Uterus (tissue), 4 donors: Measurements from ENCODE around the gene CHAF1A. TPM values are rescaled to one million over a fixed set of nuclear protein-coding genes. Genes with fewer than 3 reads are reported as not detected.

Source experiments
- DNase-seq, 2 donors: peaks; one replicate each; pipeline ENCODE4 v3.0.0-alpha.2; 2019 to 2020
- H3K27ac ChIP-seq, 2 donors: fragments of 200-600 bp; sonication (generic); 1 replicate in 1 of 2; 2 replicates in 1 of 2; pipeline ENCODE4 v1.5.1; 2016 to 2018
- H3K27me3 ChIP-seq, 2 donors: fragments of 200-600 bp; sonication (generic); one replicate each; pipeline ENCODE4 v1.5.1; 2018 to 2019; ENCODE audit warnings: control low read depth in 1 of 2
- H3K36me3 ChIP-seq, 2 donors: fragments of 200-600 bp; sonication (generic); one replicate each; pipeline ENCODE4 v1.5.1; 2019; ENCODE audit warnings: control low read depth in 1 of 2
- H3K4me1 ChIP-seq, 2 donors: fragments of 200-600 bp; sonication (generic); one replicate each; pipeline ENCODE4 v1.5.1; 2018 to 2019; ENCODE audit warnings: control low read depth in 1 of 2
- H3K4me3 ChIP-seq, 2 donors: fragments of 200-600 bp; sonication (generic); 1 replicate in 1 of 2; 2 replicates in 1 of 2; pipeline ENCODE4 v1.5.1; 2018 to 2019; ENCODE audit warnings: mild to moderate bottlenecking in 1 of 2
- H3K9me3 ChIP-seq, 2 donors: fragments of 200-600 bp; sonication (generic); one replicate each; pipeline ENCODE4 v1.5.1; 2019; ENCODE audit warnings: control low read depth in 1 of 2
- POLR2A ChIP-seq, 2 donors: fragments of 450-650 bp; IDR thresholded peaks; one replicate each; pipeline ENCODE4 v1.6.1; 2016; ENCODE audit warnings: antibody characterized with exemption in 2 of 2, mild to moderate bottlenecking in 1 of 2, moderate library complexity in 1 of 2
- intact Hi-C: fragments of 100-400 bp; cut with DNase I; formaldehyde crosslinking; loops from one replicate; pipeline ENCODE4 v1.15.1; 2023; ENCODE audit warnings: low total_unique reads
- total RNA-seq, 4 donors: library from RNA; depleted of rRNA in 3 of 4; stranded (reverse); fragments of >200 nt in 3 of 4; gene quantifications; one replicate each; pipeline versions ENCODE4 v1.1.0 to v1.2.4, GENCODE V29; 2014 to 2023
- TF ChIP-seq, protein P1 (sequence below), 4 experiments: fragments of 200-600 bp in 2 of 4; fragments of 450-650 bp in 2 of 4; sonication (generic) in 2 of 4; IDR thresholded peaks; one replicate each; pipeline ENCODE4 v1.5.1; 2016 to 2019; ENCODE audit warnings: antibody characterized with exemption in 4 of 4, mild to moderate bottlenecking in 2 of 4, moderate library complexity in 1 of 4
- donor health status: DM: yes; HTN: yes; CAD: no.

CHAF1A gene
- total RNA-seq, 4 donors from 2014 or later, result 0.59 to 12.9 (median 8.0) TPM

DNA sequence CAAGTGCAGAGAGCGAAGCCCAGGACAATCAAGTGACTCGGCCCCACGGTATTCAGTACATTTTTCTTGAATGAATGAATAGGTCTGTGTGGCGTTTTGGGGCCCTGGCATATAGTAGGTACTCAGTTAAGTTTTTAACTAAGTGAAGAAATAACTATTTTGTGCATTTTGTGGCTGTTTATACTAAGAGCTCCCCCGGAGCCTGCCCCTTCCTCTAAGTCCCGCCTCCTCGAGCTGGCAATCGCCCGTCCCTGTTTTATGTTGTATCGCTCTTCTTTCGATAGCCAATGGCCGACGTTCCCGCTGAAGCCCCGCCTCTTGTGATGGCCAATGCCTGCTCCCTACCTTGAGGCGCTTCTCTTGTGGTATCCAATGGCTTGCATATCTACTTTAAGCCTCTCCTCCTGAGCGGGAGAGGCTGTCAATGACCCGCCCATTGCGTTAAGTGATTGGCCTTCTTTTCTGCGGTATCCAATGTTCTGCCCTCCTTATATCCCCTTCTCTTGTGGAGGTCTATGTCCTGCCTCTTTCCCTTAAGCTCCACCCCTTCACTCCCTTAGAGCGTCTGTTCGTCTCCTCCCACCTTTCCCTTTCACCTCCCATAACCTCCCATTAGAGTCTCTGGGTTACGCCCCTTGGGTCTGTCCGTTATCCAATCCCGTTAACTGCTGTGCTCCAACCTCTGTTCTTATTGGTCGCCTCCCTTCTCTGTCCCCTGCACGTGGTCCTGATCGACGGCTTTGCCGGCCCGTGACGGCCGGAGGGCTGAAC, 69.1 kb downstream of the CHAF1A start:
- TF ChIP-seq, protein P1, sequence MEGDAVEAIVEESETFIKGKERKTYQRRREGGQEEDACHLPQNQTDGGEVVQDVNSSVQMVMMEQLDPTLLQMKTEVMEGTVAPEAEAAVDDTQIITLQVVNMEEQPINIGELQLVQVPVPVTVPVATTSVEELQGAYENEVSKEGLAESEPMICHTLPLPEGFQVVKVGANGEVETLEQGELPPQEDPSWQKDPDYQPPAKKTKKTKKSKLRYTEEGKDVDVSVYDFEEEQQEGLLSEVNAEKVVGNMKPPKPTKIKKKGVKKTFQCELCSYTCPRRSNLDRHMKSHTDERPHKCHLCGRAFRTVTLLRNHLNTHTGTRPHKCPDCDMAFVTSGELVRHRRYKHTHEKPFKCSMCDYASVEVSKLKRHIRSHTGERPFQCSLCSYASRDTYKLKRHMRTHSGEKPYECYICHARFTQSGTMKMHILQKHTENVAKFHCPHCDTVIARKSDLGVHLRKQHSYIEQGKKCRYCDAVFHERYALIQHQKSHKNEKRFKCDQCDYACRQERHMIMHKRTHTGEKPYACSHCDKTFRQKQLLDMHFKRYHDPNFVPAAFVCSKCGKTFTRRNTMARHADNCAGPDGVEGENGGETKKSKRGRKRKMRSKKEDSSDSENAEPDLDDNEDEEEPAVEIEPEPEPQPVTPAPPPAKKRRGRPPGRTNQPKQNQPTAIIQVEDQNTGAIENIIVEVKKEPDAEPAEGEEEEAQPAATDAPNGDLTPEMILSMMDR (IDR thresholded peaks at IDR 0.05), result no peak
- TF ChIP-seq POLR2A (IDR thresholded peaks at IDR 0.05), result peak; percentile 37 to 65
- peak overlapping the region; percentile 84 for H3K27ac ChIP-seq
- intact Hi-C loops, result no loop called here

DNA sequence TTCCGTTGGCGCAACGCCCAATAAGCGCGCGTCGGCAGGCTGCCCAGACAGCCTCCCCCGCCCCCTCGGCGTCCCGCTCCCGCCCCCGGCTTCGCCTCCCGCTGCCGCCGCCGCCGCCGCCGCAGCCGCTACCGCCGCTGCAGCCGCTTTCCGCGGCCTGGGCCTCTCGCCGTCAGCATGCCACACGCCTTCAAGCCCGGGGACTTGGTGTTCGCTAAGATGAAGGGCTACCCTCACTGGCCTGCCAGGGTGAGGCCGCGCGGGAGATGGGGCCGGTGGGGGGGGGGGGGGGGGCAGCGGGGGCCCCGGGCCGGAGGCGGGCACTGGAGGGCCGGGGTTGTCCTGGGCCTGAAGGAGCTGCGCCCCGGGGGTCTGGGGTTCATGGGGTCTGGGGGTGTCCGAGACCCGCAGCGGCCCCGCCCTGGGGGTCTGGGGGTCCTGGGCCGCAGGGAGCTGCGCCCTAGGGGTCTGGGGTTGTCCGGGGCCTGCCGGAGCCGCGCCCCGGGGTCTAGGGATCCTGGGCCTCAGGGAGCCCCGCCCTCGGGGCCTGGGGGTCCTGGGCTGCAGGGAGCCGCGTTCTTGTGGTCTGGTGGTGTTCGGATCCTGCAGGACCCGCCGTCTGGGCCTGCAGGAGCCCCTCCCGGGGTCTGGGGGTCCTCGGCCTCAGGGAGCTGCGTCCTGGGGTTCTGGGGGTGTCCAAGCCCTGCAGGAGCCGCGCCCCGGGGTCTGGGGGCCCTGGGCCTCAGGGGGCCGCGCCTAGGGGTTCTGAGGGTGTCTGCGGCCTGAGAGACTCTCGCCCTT, 69.9 kb downstream of the CHAF1A start, which contains the start of gene HDGFL2:
Gene HDGFL2 (plus strand): TSS at position 124 of the 801 bp plus-strand sequence. CDS start 54 bp downstream, at position 178.
- Histone ChIP-seq H3K36me3 (no peaks in the 10 kb centered on the region), H3K9me3 (no peaks in the 10 kb centered on the region), H3K4me3 (peak within 1 kb of the TSS; percentile 68 to 77), H3K27ac (peak within 1 kb of the TSS; percentile 84), H3K4me1 (peaks cover 0 to 9% of the 10 kb centered on the region in 2 donors), H3K27me3 (no peaks in the 10 kb centered on the region)
- TF ChIP-seq POLR2A (IDR thresholded peaks at IDR 0.05), result no peak
- TF ChIP-seq, protein P1 (IDR thresholded peaks at IDR 0.05), result no peak
- peak in 1 of 2 donors; percentile 36 for DNase-seq
- intact Hi-C loops, result no loop called here

More for the DNA sequence above, 69.1 kb downstream of the CHAF1A start:
- DNase-seq, result peak; percentile 97 to 99
- Histone ChIP-seq H3K4me3 (peak overlapping the region; percentile 68 to 77), H3K9me3 (no peaks in the 10 kb centered on the region), H3K27me3 (no peaks in the 10 kb centered on the region), H3K4me1 (peaks cover 0 to 9% of the 10 kb centered on the region in 2 donors), H3K36me3 (no peaks in the 10 kb centered on the region)

DNA sequence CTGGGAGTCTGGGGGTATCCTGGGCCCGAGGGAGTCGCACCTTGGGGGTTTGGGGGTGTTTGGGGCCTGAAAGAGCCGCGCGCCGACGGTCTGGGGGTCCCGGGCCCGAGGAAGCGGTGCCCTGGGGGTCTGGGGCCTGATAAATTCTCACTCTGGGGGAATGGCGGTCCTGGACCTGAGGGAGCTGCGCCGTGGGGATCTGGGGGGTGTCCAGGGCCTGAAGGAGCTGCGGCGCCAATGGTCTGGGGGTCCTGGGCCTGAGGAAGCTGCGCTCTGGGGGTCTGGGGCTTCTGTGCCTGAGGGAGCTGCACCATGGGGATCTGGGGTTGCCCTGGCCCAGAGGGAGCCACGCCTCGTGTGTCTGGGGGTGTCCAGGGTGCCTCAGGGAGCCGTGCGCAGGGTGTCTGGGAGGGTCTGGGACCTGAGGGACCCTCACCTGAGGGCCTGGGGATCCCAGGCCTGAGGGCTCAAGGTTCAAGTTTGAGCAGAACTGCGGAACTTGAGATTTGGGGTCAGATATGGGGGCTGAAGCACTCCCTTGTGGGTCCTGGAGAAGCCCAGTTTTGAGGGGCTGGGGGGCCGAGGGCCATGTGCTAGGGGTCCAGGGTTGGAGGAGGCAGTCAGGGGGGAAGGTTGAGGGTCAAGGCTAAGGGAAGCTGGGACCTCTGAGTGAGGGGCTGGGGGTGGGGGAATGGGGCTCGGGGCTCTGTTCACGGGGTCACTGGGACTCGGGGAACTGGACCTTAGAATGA, 70.7 kb downstream of the CHAF1A start:
- Histone ChIP-seq H3K4me3 (peak overlapping the region; percentile 68 to 77), H3K4me1 (peaks cover 0 to 9% of the 10 kb centered on the region in 2 donors), H3K9me3 (no peaks in the 10 kb centered on the region), H3K27me3 (no peaks in the 10 kb centered on the region), H3K27ac (peak overlapping the region; percentile 77 to 80), H3K36me3 (no peaks in the 10 kb centered on the region)
- DNase-seq, result no peak
- intact Hi-C loops, result no loop called here
- TF ChIP-seq, protein P1 (IDR thresholded peaks at IDR 0.05), result no peak
- TF ChIP-seq POLR2A (IDR thresholded peaks at IDR 0.05), result no peak

DNA sequence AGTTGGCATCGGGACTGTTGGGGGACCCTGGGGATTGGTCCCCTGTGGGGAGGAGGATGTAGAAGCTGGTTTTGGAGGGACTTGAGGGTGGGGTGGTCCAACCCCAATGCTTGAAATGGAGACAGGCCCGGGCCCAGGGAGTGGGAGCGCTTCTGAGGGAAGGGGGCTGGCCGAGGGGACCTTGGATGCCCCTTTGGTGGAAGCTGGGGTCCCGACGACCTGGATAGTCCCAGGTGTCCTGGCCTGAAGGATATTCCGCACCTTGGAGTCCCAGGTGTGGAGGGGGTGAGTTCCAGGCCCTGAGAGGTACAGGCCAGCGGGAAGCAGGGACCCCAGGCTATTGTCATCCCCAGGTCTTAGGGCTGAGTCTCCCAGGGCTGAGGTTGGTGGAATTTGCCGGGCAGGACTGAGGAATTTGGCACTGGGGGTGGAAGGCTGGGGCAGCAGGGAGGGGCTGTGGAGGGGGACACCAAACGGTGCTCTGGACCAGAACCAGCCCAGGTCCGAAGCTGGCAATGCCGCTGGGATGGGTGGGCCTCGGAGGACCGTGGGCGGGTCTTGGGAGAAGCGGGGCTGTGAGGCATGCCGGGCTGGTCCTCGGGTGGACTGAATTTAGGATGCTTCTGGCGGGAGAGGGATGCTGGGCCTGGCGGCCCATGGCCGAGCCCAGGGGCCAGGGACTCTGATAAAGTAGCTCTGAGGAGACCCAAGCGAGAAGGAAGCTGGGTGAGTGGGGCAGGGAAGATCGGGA, 71.5 kb downstream of the CHAF1A start:
- TF ChIP-seq, protein P1 (IDR thresholded peaks at IDR 0.05), result no peak
- TF ChIP-seq POLR2A (IDR thresholded peaks at IDR 0.05), result no peak
- Histone ChIP-seq H3K27ac (peak overlapping the region in 1 of 2 donors; percentile 22), H3K4me3 (peak overlapping the region in 1 of 2 donors; percentile 68), H3K36me3 (no peaks in the 10 kb centered on the region), H3K9me3 (no peaks in the 10 kb centered on the region), H3K27me3 (no peaks in the 10 kb centered on the region), H3K4me1 (peaks cover 0 to 9% of the 10 kb centered on the region in 2 donors)
- intact Hi-C loops, result no loop called here
- DNase-seq, result no peak
